HG03378 (cell line): ENCODE results near the gene KLB.
"Not testable (repeated sequence)": the region's sequence is repeated elsewhere in the genome, so short reads cannot be mapped to it uniquely, and the experiment has no call there.

Source experiments
- ATAC-seq: cut with Tn5 transposase; IDR thresholded peaks from one replicate; pipeline ENCODE4 v1.9.1; 2021; ENCODE audit warnings: mild to moderate bottlenecking, moderate library complexity; ENCODE audit not compliant: unreplicated experiment

The KLB gene

DNA sequence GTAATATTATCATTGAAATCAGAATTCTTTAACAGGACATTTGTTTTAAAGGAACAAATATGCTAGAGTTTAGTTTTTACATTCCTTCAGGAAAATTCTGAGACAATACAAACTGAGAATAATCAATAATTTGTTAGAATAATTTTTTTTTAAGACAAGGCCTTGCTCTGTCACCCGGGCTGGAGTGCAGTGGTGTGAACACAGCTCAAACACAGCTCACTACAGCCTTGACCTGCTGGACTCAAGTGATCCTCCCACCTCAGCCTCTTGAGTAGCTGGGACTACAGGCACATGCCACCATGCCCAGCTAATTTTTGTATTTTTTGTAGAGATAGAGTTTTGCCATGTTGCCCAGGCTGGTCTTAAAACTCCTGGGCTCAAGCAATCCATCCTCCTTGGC is 18.6 kb downstream of the KLB start:
- not testable (repeated sequence) for ATAC-seq

- ATAC-seq, result no peak
These were observed 20.0 kb downstream of the KLB start for GRCh38 chr4:39426728-39427127.

- ATAC-seq, result no peak
These were observed 20.9 kb downstream of the KLB start for GRCh38 chr4:39427520-39428114.

DNA sequence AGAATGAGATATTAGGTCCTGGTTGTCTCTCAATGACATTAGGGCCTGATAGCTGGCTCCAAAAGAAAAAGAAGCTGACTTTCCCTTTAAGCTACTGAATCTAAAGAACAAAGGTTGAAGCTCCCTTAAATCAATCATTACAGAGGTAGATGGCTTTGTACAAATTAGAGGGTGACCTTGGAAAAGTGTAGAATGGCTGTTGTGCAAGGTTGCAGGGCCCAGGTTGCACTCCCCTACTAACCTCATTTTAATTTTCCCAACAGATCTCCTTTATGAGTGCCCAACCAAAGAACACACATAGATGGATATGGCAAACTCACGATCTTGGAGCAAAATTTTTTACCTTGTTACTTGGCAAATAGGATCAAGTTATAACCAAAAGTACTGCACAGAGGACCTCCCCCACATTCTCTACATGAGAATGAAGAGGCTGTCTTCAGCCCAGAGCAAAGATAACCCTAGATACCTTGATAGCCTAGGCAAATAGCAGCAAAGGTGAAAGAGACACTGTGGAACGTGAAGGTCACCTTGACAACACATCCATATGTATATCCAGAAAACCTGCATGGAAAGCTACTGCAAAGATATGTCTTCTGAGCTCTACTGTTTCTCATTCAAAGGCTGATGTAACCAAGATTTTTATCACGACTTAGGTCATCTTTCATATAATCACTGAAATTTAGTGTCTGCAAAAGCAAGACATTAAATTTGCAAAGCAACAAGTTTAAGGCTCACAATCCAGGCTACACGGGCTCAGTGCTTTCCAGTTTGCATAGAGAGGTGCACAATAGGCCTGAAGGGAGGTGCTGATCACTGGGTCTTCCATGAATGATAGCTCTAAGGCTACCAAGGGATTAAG is 23.0 kb downstream of the KLB start:
- ATAC-seq, result no peak

GRCh38 chr4:39433878-39434492 is 27.3 kb downstream of the KLB start:
- no peak for ATAC-seq

DNA sequence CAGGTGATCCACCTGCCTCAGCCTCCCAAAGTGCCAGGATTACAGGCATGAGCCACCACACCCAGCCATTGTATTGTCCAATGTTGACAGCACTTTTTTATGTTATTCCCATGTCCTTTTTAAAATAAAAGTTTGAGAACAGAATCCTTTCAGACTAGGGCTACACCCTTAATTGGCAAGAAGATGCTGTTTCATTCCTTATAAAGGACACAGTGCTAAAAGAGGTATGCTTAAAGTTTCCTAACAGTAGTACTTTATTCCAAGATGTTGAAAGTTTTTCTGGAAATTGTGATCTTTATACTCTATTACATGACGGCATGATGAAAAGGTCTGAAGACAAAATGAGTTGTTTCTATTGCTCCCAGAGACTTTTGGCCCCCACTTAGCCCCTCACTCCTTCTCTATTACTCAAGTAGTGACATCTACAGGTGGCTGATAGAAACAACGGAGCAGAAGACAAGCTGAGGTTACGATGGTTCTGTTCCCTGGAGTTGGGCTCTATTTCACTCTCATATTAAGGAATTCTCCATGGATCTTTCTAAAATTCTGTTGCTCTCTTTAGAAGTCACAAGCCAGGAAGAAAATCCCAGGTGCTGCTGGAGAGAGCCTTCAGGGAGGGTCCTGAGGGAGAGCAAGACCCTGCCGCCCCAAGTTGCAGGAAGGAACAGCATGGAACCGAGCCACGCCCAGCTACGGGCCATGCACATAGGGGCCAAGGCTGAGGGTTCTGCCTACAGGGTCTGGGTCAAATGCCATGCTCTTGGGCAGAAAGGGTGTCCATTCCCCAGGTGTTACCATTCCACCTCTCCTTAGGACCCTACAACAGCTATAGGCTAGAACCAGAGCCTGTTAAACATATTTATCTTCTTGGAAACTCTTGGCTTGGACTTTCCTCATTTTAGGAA is 29.2 kb downstream of the KLB start:
- no peak for ATAC-seq

GRCh38 chr4:39441593-39441992 is 34.9 kb downstream of the KLB start:
- no peak for ATAC-seq

DNA sequence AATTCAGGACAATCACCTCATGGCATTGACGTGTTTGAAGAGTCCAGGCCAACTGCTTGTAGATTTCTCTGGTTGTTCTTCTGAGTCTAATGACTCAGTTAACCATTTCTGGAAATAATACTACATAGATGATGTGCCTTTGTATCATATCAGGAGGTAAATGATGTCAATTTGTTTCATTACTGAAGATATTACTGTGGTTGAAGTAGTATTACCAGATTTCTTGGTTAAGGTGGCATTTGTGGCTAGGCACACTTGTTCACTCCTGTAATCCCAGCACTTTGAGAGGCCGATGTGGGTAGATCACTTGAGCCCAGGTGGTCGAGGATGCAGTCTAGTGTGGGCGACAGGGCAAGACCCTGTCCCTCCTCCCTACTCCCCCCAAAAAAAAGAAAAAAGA is 36.3 kb downstream of the KLB start:
- ATAC-seq, result no peak

DNA sequence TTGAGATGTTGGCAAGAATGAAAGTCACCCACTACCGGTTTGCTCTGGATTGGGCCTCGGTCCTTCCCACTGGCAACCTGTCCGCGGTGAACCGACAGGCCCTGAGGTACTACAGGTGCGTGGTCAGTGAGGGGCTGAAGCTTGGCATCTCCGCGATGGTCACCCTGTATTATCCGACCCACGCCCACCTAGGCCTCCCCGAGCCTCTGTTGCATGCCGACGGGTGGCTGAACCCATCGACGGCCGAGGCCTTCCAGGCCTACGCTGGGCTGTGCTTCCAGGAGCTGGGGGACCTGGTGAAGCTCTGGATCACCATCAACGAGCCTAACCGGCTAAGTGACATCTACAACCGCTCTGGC is 39.7 kb downstream of the KLB start:
- no peak for ATAC-seq

DNA sequence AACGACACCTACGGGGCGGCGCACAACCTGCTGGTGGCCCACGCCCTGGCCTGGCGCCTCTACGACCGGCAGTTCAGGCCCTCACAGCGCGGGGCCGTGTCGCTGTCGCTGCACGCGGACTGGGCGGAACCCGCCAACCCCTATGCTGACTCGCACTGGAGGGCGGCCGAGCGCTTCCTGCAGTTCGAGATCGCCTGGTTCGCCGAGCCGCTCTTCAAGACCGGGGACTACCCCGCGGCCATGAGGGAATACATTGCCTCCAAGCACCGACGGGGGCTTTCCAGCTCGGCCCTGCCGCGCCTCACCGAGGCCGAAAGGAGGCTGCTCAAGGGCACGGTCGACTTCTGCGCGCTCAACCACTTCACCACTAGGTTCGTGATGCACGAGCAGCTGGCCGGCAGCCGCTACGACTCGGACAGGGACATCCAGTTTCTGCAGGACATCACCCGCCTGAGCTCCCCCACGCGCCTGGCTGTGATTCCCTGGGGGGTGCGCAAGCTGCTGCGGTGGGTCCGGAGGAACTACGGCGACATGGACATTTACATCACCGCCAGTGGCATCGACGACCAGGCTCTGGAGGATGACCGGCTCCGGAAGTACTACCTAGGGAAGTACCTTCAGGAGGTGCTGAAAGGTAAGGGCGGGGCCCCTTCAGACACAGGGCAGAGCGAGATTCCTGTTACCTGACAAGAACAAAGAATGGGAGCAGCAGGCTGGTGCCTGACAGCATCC is 40.3 kb downstream of the KLB start:
- ATAC-seq, result peak; percentile 77

GRCh38 chr4:39450618-39451017 is 43.9 kb downstream of the KLB start:
- ATAC-seq, result no peak

DNA sequence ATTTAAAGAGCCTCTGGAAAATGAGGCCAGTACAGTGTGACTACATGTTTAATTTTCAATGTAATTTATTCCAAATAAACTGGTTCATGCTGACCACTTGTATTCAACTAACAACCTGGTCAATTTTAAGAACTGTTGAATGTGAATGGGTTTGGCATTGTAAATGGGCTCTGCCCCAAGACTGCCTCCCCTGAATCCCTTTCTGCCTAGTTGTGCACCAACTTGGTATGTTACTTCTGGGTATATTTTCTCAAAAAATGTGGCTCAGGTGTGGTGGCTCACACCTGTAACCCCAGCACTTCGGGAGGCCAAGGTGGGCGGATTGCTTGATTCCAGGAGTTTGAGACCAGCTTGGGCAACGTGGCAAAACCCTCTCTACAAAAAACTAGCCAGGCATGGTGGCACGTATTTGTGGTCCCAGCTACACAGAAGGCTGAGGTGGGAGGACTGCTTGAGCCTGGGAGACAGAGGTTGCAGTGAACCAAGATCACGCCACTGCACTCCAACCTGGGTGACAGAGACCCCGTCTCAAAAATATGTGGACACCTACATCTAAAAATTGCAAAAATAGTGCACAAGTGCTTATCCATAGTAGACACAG is 44.8 kb downstream of the KLB start:
- ATAC-seq, result no peak

GRCh38 chr4:39452153-39452859 is 45.6 kb downstream of the KLB start:
- ATAC-seq, result no peak

GRCh38 chr4:39452860-39453587 is 46.3 kb downstream of the KLB start:
- ATAC-seq, result no peak

GRCh38 chr4:39453738-39454137 is 47.0 kb downstream of the KLB start:
- no peak for ATAC-seq

DNA sequence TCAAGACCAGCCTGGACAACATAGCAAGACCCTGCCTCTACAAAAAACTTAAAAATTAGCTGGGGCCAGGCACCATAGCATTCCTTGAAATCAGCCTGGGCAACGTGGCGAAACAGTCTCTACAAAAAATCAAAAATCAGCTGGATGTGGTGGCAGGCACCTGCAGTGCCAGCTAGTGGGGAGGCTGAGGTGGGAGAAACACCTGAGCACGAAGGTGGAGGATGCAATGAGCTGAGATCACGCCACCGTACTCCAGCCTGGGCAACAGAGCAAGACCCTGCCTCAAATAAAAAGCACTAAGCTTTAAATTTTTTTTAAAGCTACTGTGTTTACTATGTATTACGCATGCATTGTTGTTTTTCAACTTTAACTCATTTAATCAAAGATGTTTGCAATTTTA is 48.8 kb downstream of the KLB start:
- no peak for ATAC-seq

GRCh38 chr4:39456946-39457763 is 50.4 kb downstream of the KLB start:
- no peak for ATAC-seq

DNA sequence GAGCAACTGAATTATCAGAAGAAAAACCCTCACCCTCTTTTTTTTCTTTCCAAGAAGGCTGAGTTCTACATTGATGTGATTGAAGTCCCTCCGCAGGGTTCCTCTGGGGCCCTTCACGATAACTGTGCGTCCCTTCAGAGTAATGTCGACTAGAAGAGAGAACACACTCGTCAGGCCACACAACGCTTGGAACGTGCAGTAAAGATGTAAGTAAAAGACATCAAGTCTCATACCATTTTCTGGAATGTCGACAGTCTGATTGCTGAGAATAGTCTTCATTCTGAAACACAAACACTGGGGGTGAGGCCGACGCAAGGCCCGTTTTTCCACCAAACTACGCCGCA is 51.4 kb downstream of the KLB start:
- ATAC-seq, result peak; percentile 9
